ENCODE data around the gene SLC16A2. TPM values are rescaled to one million over a fixed set of nuclear protein-coding genes. Genes with fewer than 3 reads are reported as not detected.
A peak's percentile ranks its signal among the peaks of the same experiment; 100 is the strongest.

The SLC16A2 gene
- 19.8 TPM for polyA plus RNA-seq (2013, experiment 1 of 2)
- 20.0 TPM for polyA plus RNA-seq (2013, experiment 2 of 2)

DNA sequence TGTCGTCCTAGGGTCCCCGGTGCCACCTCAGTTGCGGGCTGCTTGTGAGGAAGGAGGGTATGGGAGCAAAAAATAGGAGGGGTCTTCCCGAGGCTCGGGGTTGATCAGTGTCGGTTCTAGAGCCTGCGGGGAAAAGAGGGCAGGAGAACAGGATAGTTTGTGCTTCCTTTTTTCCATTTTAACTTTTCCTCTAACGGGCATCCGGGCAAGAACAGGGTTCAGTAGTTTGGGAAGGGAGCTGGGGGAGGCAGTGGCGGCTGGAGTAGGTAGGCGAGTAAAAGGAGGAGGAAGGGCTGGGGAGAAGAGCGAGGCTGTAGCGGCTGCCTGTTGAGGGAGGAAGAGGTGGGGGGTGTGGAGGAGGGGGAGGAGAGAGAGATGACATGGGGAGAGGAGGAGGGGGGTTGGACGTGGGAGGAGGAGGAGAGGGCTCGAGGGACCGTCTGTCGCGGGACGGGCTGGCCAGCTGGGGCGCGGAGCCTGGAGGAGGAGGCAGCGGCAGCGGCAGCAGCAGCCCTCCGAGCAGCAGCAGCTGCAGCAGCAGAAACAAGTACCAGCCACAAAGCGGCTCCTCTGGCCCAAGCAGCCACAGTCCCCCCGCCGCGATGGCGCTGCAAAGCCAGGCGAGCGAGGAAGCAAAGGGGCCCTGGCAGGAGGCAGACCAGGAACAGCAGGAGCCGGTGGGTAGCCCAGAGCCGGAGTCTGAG, at the start of gene SLC16A2:
Gene SLC16A2 (plus strand): TSS at position 458 of the 704 bp plus-strand sequence. CDS start 145 bp downstream, at position 603.
- peak; percentile 62 for DNase-seq (ENCODE audit: low spot score)
- H4K8ac ChIP-seq (ENCODE audit: low read depth, low read length): no peak within 1 kb of the TSS
- H3K23ac ChIP-seq (ENCODE audit: low read depth, low read length, poor library complexity): no peak within 1 kb of the TSS
- H2BK15ac ChIP-seq (ENCODE audit: low read length): no peak within 1 kb of the TSS
- H2BK120ac ChIP-seq (ENCODE audit: low read depth, low read length): no peak within 1 kb of the TSS
- no peaks in the 10 kb centered on the region for H3K27me3 ChIP-seq (ENCODE audit: control insufficient read depth in 3 of 3, insufficient read depth in 3 of 3, low read depth in 1 of 3, low read length in 3 of 3)
- peak within 1 kb of the TSS; percentile 73 for H3K4me2 ChIP-seq (ENCODE audit: insufficient read depth, low read length, poor library complexity, severe bottlenecking)
- H3K4me1 ChIP-seq (ENCODE audit: control insufficient read depth in 2 of 2, insufficient read depth in 1 of 2, low read depth in 1 of 2, low read length in 2 of 2): peaks cover 9 to 11% of the 10 kb centered on the region in 2 donors
- H3K4me3 ChIP-seq (ENCODE audit: low read length in 2 of 2): peak within 1 kb of the TSS; percentile 71 to 88
- peak within 1 kb of the TSS; percentile 53 for H2BK5ac ChIP-seq (ENCODE audit: low read length)
- peaks cover 0 to 3% of the 10 kb centered on the region in 2 donors for H3K36me3 ChIP-seq (replicated peaks in 1 of 2; ENCODE audit: control insufficient read depth in 2 of 2, insufficient read depth in 2 of 2, low read length in 2 of 2)
- H3K18ac ChIP-seq (ENCODE audit: low read length): peak within 1 kb of the TSS; percentile 91
- peak within 1 kb of the TSS; percentile 8 for H3K14ac ChIP-seq (ENCODE audit: low read length)
- no CpG with 5 or more reads among the region's 33 CpGs for WGBS, 2 donors (ENCODE audit: extremely low coverage in 2 of 2, insufficient read length in 2 of 2, insufficient replicate concordance in 1 of 2)
- no peak within 1 kb of the TSS for H4K91ac ChIP-seq (ENCODE audit: low read depth, low read length, poor library complexity)
- no peaks in the 10 kb centered on the region for H3K79me1 ChIP-seq (ENCODE audit: low read depth, low read length)
- H2BK12ac ChIP-seq (ENCODE audit: low read length): no peak within 1 kb of the TSS
- peak within 1 kb of the TSS; percentile 81 for H2AFZ ChIP-seq (ENCODE audit: low read length)
- H3K27ac ChIP-seq (replicated peaks; ENCODE audit: low read length): peak within 1 kb of the TSS; percentile 87
- no peak within 1 kb of the TSS for H3K4ac ChIP-seq (ENCODE audit: low read length)
- H2AK5ac ChIP-seq (ENCODE audit: low read depth, low read length): no peak within 1 kb of the TSS
- H3K9me3 ChIP-seq (replicated peaks in 1 of 2; ENCODE audit: control insufficient read depth in 2 of 2, insufficient read depth in 1 of 2, low read depth in 1 of 2, low read length in 2 of 2): no peaks in the 10 kb centered on the region
- peak within 1 kb of the TSS; percentile 86 for H3K9ac ChIP-seq (ENCODE audit: low read depth, low read length, poor library complexity)

DNA sequence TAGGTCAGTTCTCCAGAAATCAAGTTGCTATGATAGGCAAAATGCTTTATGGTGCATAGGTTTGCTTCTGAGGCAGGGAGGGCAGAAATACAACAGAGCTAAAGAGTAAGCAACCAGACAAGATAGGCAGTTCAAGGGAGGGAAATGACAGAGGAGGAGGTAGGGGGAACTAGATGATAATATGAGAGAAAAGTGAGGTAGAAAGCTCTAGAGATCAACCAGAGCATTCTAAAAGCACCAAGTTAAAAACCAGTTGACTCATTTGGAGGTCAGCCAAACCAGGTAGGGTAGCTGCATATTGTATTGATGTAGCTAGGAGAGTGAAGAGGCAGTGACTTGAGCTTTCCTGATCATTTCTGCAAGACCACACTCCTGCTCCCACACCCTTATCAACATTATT, 49.0 kb upstream of the SLC16A2 start:
- H3K9ac ChIP-seq (ENCODE audit: low read depth, low read length, poor library complexity): no peak overlapping the region
- H3K4ac ChIP-seq (ENCODE audit: low read length): no peak overlapping the region
- H3K18ac ChIP-seq (ENCODE audit: low read length): no peak overlapping the region
- no peak overlapping the region for H4K8ac ChIP-seq (ENCODE audit: low read depth, low read length)
- no peaks in the 10 kb centered on the region for H3K9me3 ChIP-seq (replicated peaks in 1 of 2; ENCODE audit: control insufficient read depth in 2 of 2, insufficient read depth in 1 of 2, low read depth in 1 of 2, low read length in 2 of 2)
- no peak overlapping the region for H3K4me3 ChIP-seq (ENCODE audit: low read length in 2 of 2)
- no peak overlapping the region for H2AFZ ChIP-seq (ENCODE audit: low read length)
- no peak for DNase-seq (ENCODE audit: low spot score)
- no peaks in the 10 kb centered on the region for H3K4me1 ChIP-seq (ENCODE audit: control insufficient read depth in 2 of 2, insufficient read depth in 1 of 2, low read depth in 1 of 2, low read length in 2 of 2)
- H3K23ac ChIP-seq (ENCODE audit: low read depth, low read length, poor library complexity): no peak overlapping the region
- H2BK120ac ChIP-seq (ENCODE audit: low read depth, low read length): no peak overlapping the region
- no peak overlapping the region for H2BK15ac ChIP-seq (ENCODE audit: low read length)
- peaks cover 0 to 9% (median 0%) of the 10 kb centered on the region in 3 experiments for H3K27me3 ChIP-seq (ENCODE audit: control insufficient read depth in 3 of 3, insufficient read depth in 3 of 3, low read depth in 1 of 3, low read length in 3 of 3)
- H3K14ac ChIP-seq (ENCODE audit: low read length): no peak overlapping the region
- H3K79me1 ChIP-seq (ENCODE audit: low read depth, low read length): no peaks in the 10 kb centered on the region
- no peak overlapping the region for H2BK12ac ChIP-seq (ENCODE audit: low read length)
- H2BK5ac ChIP-seq (ENCODE audit: low read length): no peak overlapping the region
- no peak overlapping the region for H4K91ac ChIP-seq (ENCODE audit: low read depth, low read length, poor library complexity)
- H3K36me3 ChIP-seq (replicated peaks in 1 of 2; ENCODE audit: control insufficient read depth in 2 of 2, insufficient read depth in 2 of 2, low read length in 2 of 2): no peaks in the 10 kb centered on the region
- no peak overlapping the region for H2AK5ac ChIP-seq (ENCODE audit: low read depth, low read length)
- H3K4me2 ChIP-seq (ENCODE audit: insufficient read depth, low read length, poor library complexity, severe bottlenecking): no peak overlapping the region
- no peak overlapping the region for H3K27ac ChIP-seq (replicated peaks; ENCODE audit: low read length)

DNA sequence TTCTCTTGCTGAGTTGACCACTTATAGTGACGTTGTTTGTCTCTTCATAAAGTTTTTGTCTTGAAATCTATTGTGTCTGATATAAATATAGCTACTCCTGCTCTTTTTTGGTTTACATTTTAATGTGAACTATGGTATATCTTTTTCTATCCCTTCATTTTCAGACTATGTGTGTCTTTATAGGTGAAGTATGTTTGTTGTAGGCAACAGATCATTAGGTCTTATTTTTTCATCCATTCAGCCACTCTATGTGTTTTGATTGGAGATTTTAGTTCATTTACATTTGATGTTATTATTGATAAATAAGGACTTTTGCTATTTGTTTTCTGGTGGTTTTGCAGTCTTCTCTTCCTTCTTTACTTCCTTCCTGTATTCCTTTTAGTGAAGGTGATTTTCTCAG, 44.0 kb upstream of the SLC16A2 start:
- no peak overlapping the region for H2AFZ ChIP-seq (ENCODE audit: low read length)
- no peak overlapping the region for H3K18ac ChIP-seq (ENCODE audit: low read length)
- no peak overlapping the region for H3K23ac ChIP-seq (ENCODE audit: low read depth, low read length, poor library complexity)
- H3K9me3 ChIP-seq (replicated peaks in 1 of 2; ENCODE audit: control insufficient read depth in 2 of 2, insufficient read depth in 1 of 2, low read depth in 1 of 2, low read length in 2 of 2): no peaks in the 10 kb centered on the region
- H2BK15ac ChIP-seq (ENCODE audit: low read length): no peak overlapping the region
- peaks cover 0 to 9% (median 0%) of the 10 kb centered on the region in 3 experiments for H3K27me3 ChIP-seq (ENCODE audit: control insufficient read depth in 3 of 3, insufficient read depth in 3 of 3, low read depth in 1 of 3, low read length in 3 of 3)
- H2BK5ac ChIP-seq (ENCODE audit: low read length): no peak overlapping the region
- DNase-seq (ENCODE audit: low spot score): no peak
- no peaks in the 10 kb centered on the region for H3K4me1 ChIP-seq (ENCODE audit: control insufficient read depth in 2 of 2, insufficient read depth in 1 of 2, low read depth in 1 of 2, low read length in 2 of 2)
- H3K9ac ChIP-seq (ENCODE audit: low read depth, low read length, poor library complexity): no peak overlapping the region
- no peaks in the 10 kb centered on the region for H3K79me1 ChIP-seq (ENCODE audit: low read depth, low read length)
- no peak overlapping the region for H3K14ac ChIP-seq (ENCODE audit: low read length)
- no peak overlapping the region for H2AK5ac ChIP-seq (ENCODE audit: low read depth, low read length)
- no CpG with 5 or more reads among the region's 1 CpG for WGBS, 2 donors (ENCODE audit: extremely low coverage in 2 of 2, insufficient read length in 2 of 2, insufficient replicate concordance in 1 of 2)
- H3K4me2 ChIP-seq (ENCODE audit: insufficient read depth, low read length, poor library complexity, severe bottlenecking): no peak overlapping the region
- H4K8ac ChIP-seq (ENCODE audit: low read depth, low read length): no peak overlapping the region
- no peak overlapping the region for H4K91ac ChIP-seq (ENCODE audit: low read depth, low read length, poor library complexity)
- no peak overlapping the region for H3K4ac ChIP-seq (ENCODE audit: low read length)
- H3K36me3 ChIP-seq (replicated peaks in 1 of 2; ENCODE audit: control insufficient read depth in 2 of 2, insufficient read depth in 2 of 2, low read length in 2 of 2): no peaks in the 10 kb centered on the region
- no peak overlapping the region for H3K27ac ChIP-seq (replicated peaks; ENCODE audit: low read length)
- no peak overlapping the region for H3K4me3 ChIP-seq (ENCODE audit: low read length in 2 of 2)
- H2BK120ac ChIP-seq (ENCODE audit: low read depth, low read length): no peak overlapping the region
- H2BK12ac ChIP-seq (ENCODE audit: low read length): no peak overlapping the region

DNA sequence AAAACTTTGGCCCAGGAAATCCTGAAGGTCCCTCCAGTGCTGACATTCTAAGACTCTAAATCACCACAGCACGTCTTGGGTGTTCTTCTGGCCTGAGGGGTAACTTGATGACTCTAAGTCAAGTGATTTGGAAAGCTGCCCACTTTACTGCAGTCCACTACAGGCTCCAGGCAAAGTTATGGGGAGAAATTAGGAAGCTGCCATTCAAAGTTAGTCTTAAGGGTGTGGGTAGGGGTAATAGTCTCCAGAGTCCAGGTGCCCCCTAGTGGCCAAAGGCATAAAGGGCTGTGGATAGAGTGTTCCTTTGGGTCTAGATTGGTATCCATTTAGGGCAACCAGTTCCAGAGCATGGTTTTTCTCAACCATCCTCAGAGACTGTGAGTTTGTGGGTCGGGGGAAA, 38.7 kb upstream of the SLC16A2 start:
- no peak overlapping the region for H2BK120ac ChIP-seq (ENCODE audit: low read depth, low read length)
- H4K91ac ChIP-seq (ENCODE audit: low read depth, low read length, poor library complexity): no peak overlapping the region
- H3K79me1 ChIP-seq (ENCODE audit: low read depth, low read length): no peaks in the 10 kb centered on the region
- H3K4me2 ChIP-seq (ENCODE audit: insufficient read depth, low read length, poor library complexity, severe bottlenecking): no peak overlapping the region
- no peak overlapping the region for H3K4ac ChIP-seq (ENCODE audit: low read length)
- H3K18ac ChIP-seq (ENCODE audit: low read length): no peak overlapping the region
- no CpG with 5 or more reads among the region's 2 CpGs for WGBS, 2 donors (ENCODE audit: extremely low coverage in 2 of 2, insufficient read length in 2 of 2, insufficient replicate concordance in 1 of 2)
- no peak overlapping the region for H3K4me3 ChIP-seq (ENCODE audit: low read length in 2 of 2)
- peak; percentile 26 for DNase-seq (ENCODE audit: low spot score)
- no peaks in the 10 kb centered on the region for H3K9me3 ChIP-seq (replicated peaks in 1 of 2; ENCODE audit: control insufficient read depth in 2 of 2, insufficient read depth in 1 of 2, low read depth in 1 of 2, low read length in 2 of 2)
- no peaks in the 10 kb centered on the region for H3K4me1 ChIP-seq (ENCODE audit: control insufficient read depth in 2 of 2, insufficient read depth in 1 of 2, low read depth in 1 of 2, low read length in 2 of 2)
- H3K23ac ChIP-seq (ENCODE audit: low read depth, low read length, poor library complexity): no peak overlapping the region
- H3K14ac ChIP-seq (ENCODE audit: low read length): no peak overlapping the region
- no peak overlapping the region for H2BK15ac ChIP-seq (ENCODE audit: low read length)
- no peaks in the 10 kb centered on the region for H3K36me3 ChIP-seq (replicated peaks in 1 of 2; ENCODE audit: control insufficient read depth in 2 of 2, insufficient read depth in 2 of 2, low read length in 2 of 2)
- H2AK5ac ChIP-seq (ENCODE audit: low read depth, low read length): no peak overlapping the region
- H2BK12ac ChIP-seq (ENCODE audit: low read length): no peak overlapping the region
- H2AFZ ChIP-seq (ENCODE audit: low read length): no peak overlapping the region
- no peak overlapping the region for H2BK5ac ChIP-seq (ENCODE audit: low read length)
- no peak overlapping the region for H3K9ac ChIP-seq (ENCODE audit: low read depth, low read length, poor library complexity)
- no peak overlapping the region for H4K8ac ChIP-seq (ENCODE audit: low read depth, low read length)
- peaks cover 0 to 6% (median 0%) of the 10 kb centered on the region in 3 experiments for H3K27me3 ChIP-seq (ENCODE audit: control insufficient read depth in 3 of 3, insufficient read depth in 3 of 3, low read depth in 1 of 3, low read length in 3 of 3)
- H3K27ac ChIP-seq (replicated peaks; ENCODE audit: low read length): no peak overlapping the region

Data from neuronal stem cell (in vitro differentiated cells).